SU-DHL-6 (cell line): ENCODE results near the gene EVL.

ENCODE experiments used
- CTCF ChIP-seq: fragments of 200-600 bp; sonication (generic); IDR thresholded peaks from one replicate; pipeline ENCODE4 v1.5.1; 2017; ENCODE audit warnings: antibody characterized with exemption, mild to moderate bottlenecking, low read length, moderate library complexity; ENCODE audit not compliant: insufficient read depth, poor library complexity, severe bottlenecking
- EZH2phosphoT487 ChIP-seq: fragments of 200-600 bp; sonication (generic), shearing (Covaris generic); conservative IDR thresholded peaks from 2 replicates; pipeline ENCODE4 v1.6.1; 2018; ENCODE audit warnings: mild to moderate bottlenecking, antibody characterized with exemption, low read length, moderate library complexity, mixed read lengths

GRCh38 chr14:100190126-100190525 lies 124.9 kb downstream of the EVL start:
- TF ChIP-seq CTCF: no peak
- no peak for TF ChIP-seq EZH2phosphoT487
